Activated CD4-positive, alpha-beta T cell treated with anti-CD3 and anti-CD28 coated beads for 36 hours (primary cell): ENCODE results near the gene GLB1L. TPM values are rescaled to one million over a fixed set of nuclear protein-coding genes. Genes with fewer than 3 reads are reported as not detected.

Experiments
- ATAC-seq: fragments of 200-7000 bp; cut with Tn5 transposase; one replicate; pipeline ENCODE4 v1.10.0; 2021; ENCODE audit warnings: mild to moderate bottlenecking, moderate library complexity
- CTCF ChIA-PET: fragments of 350-600 bp; sonication (Branson Sonifier 250); formaldehyde crosslinking; loops from one replicate; lab custom pipeline; 2021; ENCODE audit warnings: antibody characterized with exemption; lab: Charles Lee
- POLR2A ChIA-PET: fragments of 350-600 bp; sonication (Branson Sonifier 250); formaldehyde crosslinking; loops from one replicate; lab custom pipeline; 2021; ENCODE audit warnings: antibody characterized with exemption, inconsistent platforms; lab: Charles Lee
- DNase-seq: peaks from one replicate; pipeline ENCODE4 v3.0.0-alpha.2; 2020
- H3K27ac Mint-ChIP-seq: one replicate; pipeline ENCODE4 v1.8.0; 2021; ENCODE audit warnings: mixed read lengths
- H3K27me3 Mint-ChIP-seq: one replicate; pipeline ENCODE4 v1.8.0; 2021; ENCODE audit warnings: mixed read lengths
- H3K36me3 Mint-ChIP-seq: one replicate; pipeline ENCODE4 v1.8.0; 2021; ENCODE audit warnings: low read depth, mixed read lengths
- H3K4me1 Mint-ChIP-seq: one replicate; pipeline ENCODE4 v1.8.0; 2021; ENCODE audit warnings: mixed read lengths
- H3K4me3 Mint-ChIP-seq: one replicate; pipeline ENCODE4 v1.8.0; 2021; ENCODE audit warnings: mild to moderate bottlenecking, moderate library complexity, mixed read lengths
- H3K9me3 Mint-ChIP-seq: one replicate; pipeline ENCODE4 v1.8.0; 2021; ENCODE audit warnings: low read depth, mixed read lengths
- intact Hi-C, 2 experiments: fragments of 100-400 bp; cut with DNase I in 1 of 2; cut with micrococcal nuclease in 1 of 2; formaldehyde crosslinking; loops; one replicate each; pipeline versions ENCODE4 v1.14.2 to v1.15.1; 2022 to 2024; cut with DNase I, micrococcal nuclease
- total RNA-seq, 2 experiments: library from RNA; stranded (reverse); gene quantifications; one replicate each; pipeline ENCODE4 v1.2.3, GENCODE V29; 2021

GLB1L gene
- total RNA-seq, 2 experiments from 2014 or later, result 2.7 to 4.2 TPM

GRCh38 chr2:219225350-219225749 is 19.9 kb downstream of the GLB1L start:
- H3K36me3 Mint-ChIP-seq, result peaks cover 63% of the 10 kb centered on the region
- intact Hi-C loops, result no loop called here
- H3K27me3 Mint-ChIP-seq, result no peaks in the 10 kb centered on the region
- DNase-seq (no peak), ATAC-seq (no peak)
- H3K9me3 Mint-ChIP-seq, result no peaks in the 10 kb centered on the region
- ChIA-PET CTCF (interaction anchor here (1.2 kb wide), 1 partner anchor 55 kb away, joined by 4 read pairs; no protein-coding TSS in a partner anchor), POLR2A (no interaction called here)
- H3K4me1 Mint-ChIP-seq, result peaks cover 17% of the 10 kb centered on the region
- H3K4me3 Mint-ChIP-seq, result no peak overlapping the region
- no peak overlapping the region for H3K27ac Mint-ChIP-seq

DNA sequence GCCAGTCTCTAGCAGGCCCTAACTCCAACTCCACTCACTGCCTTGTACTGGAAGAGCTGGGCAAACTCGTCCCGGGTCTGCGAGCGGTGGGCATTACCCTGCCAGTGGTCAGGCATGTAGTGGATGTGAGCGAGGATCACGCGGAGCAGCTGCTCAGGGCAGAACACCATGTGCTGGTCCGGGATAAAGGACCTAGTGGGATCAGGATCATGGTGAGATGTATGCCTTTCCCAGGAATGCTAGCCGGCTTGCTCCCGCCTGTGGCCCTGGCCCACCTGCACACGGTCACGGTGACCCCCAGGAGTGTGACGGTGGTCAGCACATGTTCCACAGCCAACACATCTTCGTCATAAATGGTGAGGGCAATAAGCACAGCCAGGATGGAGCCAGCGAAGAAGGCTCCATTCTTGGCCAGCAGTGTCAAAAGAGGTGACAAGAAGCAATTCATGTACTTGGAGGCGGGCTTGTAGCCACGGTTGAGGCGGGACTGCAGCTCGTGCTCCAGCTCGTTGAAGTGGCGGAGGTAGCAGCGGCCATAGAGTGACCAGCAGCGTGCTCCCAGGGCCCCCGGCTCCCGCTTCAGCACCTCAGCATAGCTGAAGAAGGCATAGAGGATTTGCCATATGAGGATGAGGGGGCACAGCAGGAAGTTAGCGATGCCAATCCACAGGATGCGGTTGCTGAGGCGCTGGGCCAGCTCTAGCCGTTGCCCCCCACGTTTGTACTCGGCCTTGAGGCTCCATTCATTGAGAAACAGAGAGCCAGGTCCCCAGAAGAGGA is 21.2 kb downstream of the GLB1L start:
- POLR2A ChIA-PET, result no interaction called here
- Mint-ChIP-seq H3K4me1 (peaks cover 27% of the 10 kb centered on the region), H3K9me3 (no peaks in the 10 kb centered on the region), H3K27ac (no peak overlapping the region), H3K4me3 (no peak overlapping the region), H3K27me3 (no peaks in the 10 kb centered on the region), H3K36me3 (peaks cover 67% of the 10 kb centered on the region)
- intact Hi-C loops, result no loop called here
- DNase-seq (no peak), ATAC-seq (no peak)
- CTCF ChIA-PET, result interaction anchor here (1.2 kb wide), 1 partner anchor 53 kb away, joined by 4 read pairs; no protein-coding TSS in a partner anchor

- peaks cover 23% of the 10 kb centered on the region for H3K4me1 Mint-ChIP-seq
- H3K27ac Mint-ChIP-seq, result no peak overlapping the region
- ATAC-seq (no peak), DNase-seq (no peak)
- POLR2A ChIA-PET, result no interaction called here
- no peaks in the 10 kb centered on the region for H3K27me3 Mint-ChIP-seq
- CTCF ChIA-PET, result interaction anchor here (0.7 to 2.4 kb wide), 5 partner anchors 51 to 187 kb away, joined by 3 to 7 read pairs (median 5); partner anchors contain the start of gene NHEJ1
- H3K36me3 Mint-ChIP-seq, result peaks cover 57% of the 10 kb centered on the region
- intact Hi-C loops, result no loop called here
- H3K4me3 Mint-ChIP-seq, result no peak overlapping the region
- H3K9me3 Mint-ChIP-seq, result no peaks in the 10 kb centered on the region
These were observed 23.2 kb downstream of the GLB1L start for GRCh38 chr2:219221957-219222518.

- intact Hi-C loops, result no loop called here
- no peak overlapping the region for H3K27ac Mint-ChIP-seq
- peaks cover 24% of the 10 kb centered on the region for H3K4me1 Mint-ChIP-seq
- no peak for ATAC-seq
- DNase-seq, result no peak
- no peaks in the 10 kb centered on the region for H3K27me3 Mint-ChIP-seq
- H3K9me3 Mint-ChIP-seq, result no peaks in the 10 kb centered on the region
- no peak overlapping the region for H3K4me3 Mint-ChIP-seq
- CTCF ChIA-PET, result interaction anchor here (0.6 to 2.8 kb wide), 4 partner anchors 23 to 61 kb away, joined by 3 to 15 read pairs (median 6); partner anchors contain the start of gene NHEJ1
- POLR2A ChIA-PET, result interaction anchor here (0.7 kb wide), 1 partner anchor 32 kb away, joined by 3 read pairs; the partner anchor contains the start of gene TUBA4B
- H3K36me3 Mint-ChIP-seq, result peaks cover 55% of the 10 kb centered on the region
These were observed 24.4 kb downstream of the GLB1L start for GRCh38 chr2:219220652-219221402.

DNA sequence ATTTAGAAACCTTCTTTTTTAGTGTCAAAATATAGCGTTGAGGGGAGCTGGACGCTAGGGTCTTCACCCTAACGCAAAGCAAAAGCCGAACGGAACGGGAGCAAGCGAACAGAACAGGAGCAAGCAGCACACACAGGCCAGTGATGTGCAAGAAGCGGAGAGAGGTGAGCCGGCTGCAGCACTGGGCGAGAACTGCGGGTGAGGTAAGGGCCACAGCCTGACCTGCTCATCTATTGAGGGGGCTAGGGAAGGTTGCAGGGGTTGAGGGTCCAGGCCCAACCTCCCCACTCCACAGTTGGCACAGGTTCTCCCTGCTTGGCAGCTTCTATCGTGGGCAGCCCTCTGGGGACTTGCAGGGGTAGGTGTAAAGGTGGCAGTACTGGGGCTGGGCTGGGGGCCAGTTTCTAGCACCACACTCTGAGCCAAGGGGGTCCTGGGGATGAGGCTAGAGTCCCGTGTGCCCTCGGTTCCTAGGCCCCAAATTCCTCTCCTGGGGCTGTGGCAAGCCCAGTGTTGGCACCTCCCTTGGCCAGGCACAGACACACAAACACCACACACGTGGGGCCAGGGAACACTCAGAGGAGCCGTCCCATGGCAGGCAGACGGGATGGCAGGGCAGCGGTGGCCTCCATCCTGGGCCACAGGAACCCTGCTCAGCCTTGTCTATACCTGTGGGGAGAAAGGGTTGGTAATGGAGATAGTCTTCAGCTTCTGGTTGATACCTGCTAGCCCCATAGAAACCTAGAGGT is 25.3 kb downstream of the GLB1L start:
- ChIA-PET POLR2A (interaction anchor here (0.7 to 2.8 kb wide), 2 partner anchors 13 to 33 kb away, joined by 3 to 8 read pairs; partner anchors contain the start of genes TUBA4B and ZFAND2B), CTCF (interaction anchor here (0.7 to 2.8 kb wide), 7 partner anchors 10 to 340 kb away, joined by 3 to 15 read pairs (median 7); partner anchors contain the start of genes ANKZF1, ATG9A, CNPPD1 and NHEJ1)
- no peak overlapping the region for H3K27ac Mint-ChIP-seq
- H3K36me3 Mint-ChIP-seq, result peaks cover 48% of the 10 kb centered on the region
- no peaks in the 10 kb centered on the region for H3K9me3 Mint-ChIP-seq
- H3K4me3 Mint-ChIP-seq, result no peak overlapping the region
- no peak for ATAC-seq
- intact Hi-C loops, result loop anchor here (1.0 to 2.0 kb wide), 5 partner anchors 9 to 75 kb away; partner anchors contain the start of genes ANKZF1 (in 2 of the 2), ATG9A (in 2 of the 2), DNAJB2 (in 1 of the 2) and NHEJ1 (in 1 of the 2)
- no peak for DNase-seq
- peaks cover 24% of the 10 kb centered on the region for H3K4me1 Mint-ChIP-seq
- no peaks in the 10 kb centered on the region for H3K27me3 Mint-ChIP-seq

DNA sequence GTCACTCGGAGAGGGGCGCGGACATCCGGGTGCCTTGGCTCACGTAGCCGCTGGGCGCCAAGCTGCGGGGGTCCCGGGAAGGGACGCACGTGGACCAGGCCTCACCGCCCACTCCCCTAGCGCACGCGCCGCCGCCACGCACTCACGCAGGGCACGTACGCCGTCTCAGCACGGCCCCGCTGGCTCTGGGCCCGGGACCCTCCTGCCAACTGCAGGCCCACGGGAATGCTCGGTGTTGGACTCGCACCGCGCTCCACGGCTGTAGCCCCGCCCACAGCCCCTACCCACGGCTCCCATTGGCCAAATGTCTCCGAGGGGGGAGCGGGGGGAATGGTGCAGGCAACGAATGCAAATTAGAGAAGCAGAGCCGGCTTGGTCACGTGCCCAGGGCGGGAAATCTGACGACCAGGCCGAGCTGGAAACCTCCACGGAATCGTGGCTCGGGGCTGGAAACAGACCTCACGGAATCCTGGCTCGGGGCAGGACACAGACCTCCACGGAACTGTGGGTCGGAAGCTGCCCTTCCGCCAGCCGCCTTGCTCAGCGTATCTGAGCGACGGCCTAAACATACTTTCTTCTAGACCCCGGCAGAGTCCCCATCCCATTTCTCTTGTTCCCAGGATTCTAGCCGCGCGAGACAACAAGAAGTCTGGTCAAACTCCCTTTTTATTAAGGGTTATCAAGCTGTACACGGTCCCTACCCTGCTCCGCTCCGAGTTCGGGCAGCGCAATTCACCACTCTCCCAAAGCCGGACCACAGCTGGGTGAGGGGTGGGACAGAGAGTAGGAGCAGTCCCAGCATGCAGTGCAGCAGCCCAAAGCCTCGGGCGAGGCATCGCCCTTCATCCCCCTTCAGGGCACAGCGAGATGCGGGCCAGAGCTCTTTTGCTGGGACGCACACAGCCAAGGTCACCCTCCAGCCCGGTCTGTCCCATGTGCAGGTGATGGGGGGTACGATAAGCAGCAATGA is 26.2 kb downstream of the GLB1L start, which contains the start of gene ABCB6:
ABCB6 (minus strand) TSS at position 227 of the 970 bp plus-strand sequence. CDS start 285 bp downstream, outside the sequence.
- no peaks in the 10 kb centered on the region for H3K27me3 Mint-ChIP-seq

DNA sequence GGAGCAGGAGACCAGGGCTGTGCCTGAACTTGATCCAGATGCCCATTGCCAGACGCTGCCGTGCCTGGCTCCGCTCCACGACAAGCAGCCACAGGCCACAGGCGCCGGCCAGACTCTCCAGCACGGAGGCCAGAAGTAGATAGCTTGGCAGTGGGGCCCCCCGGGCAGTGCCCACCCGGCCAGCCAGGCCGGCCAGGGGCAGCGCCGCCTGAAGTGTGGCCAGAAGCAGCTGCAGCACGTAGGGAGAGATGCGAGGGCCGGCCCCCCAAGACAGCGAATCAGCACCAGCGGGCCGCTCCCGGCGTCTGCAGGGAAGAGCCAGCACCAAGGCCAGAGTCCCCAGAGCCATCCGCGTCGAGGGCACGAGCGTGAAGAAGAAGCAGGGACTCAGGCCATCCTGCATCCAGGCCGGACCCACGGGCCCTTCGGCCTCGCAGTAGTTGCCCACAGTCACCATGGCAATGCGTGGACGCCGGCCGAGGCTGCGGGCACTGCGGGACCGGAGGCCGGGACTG is 27.0 kb downstream of the GLB1L start:
- CTCF ChIA-PET, result interaction anchor here (0.6 to 3.0 kb wide), 12 partner anchors 9 to 948 kb away, joined by 3 to 15 read pairs (median 6); partner anchors contain the start of genes AAMP, ANKZF1, ATG9A and CNPPD1
- peak; percentile 64 for DNase-seq
- intact Hi-C loops, result loop anchor here (1.0 to 2.0 kb wide), 7 partner anchors 12 to 77 kb away; partner anchors contain the start of genes DNAJB2 (in 2 of the 2), NHEJ1 (in 2 of the 2) and ZFAND2B (in 1 of the 2)
- Mint-ChIP-seq H3K27me3 (no peaks in the 10 kb centered on the region), H3K27ac (peak overlapping the region; percentile 74), H3K36me3 (peaks cover 40% of the 10 kb centered on the region), H3K4me3 (peak overlapping the region; percentile 83), H3K4me1 (peaks cover 24% of the 10 kb centered on the region), H3K9me3 (no peaks in the 10 kb centered on the region)
- POLR2A ChIA-PET, result interaction anchor here (0.6 to 2.8 kb wide), 6 partner anchors 9 to 36 kb away, joined by 3 to 8 read pairs (median 4); partner anchors contain the start of genes GLB1L, STK16, TUBA4A and ZFAND2B
- peak; percentile 42 for ATAC-seq

More for the DNA sequence above, 26.2 kb downstream of the GLB1L start, which contains the start of gene ABCB6:
- Mint-ChIP-seq H3K27ac (peak within 1 kb of the TSS; percentile 74), H3K9me3 (no peaks in the 10 kb centered on the region), H3K4me3 (peak within 1 kb of the TSS; percentile 83), H3K4me1 (peaks cover 24% of the 10 kb centered on the region), H3K36me3 (peaks cover 45% of the 10 kb centered on the region)
- ChIA-PET POLR2A (interaction anchor here (1.0 to 2.8 kb wide), 4 partner anchors 10 to 33 kb away, joined by 3 to 8 read pairs (median 4); partner anchors contain the start of genes GLB1L, STK16 and ZFAND2B), CTCF (interaction anchor here (0.6 to 3.0 kb wide), 12 partner anchors 11 to 949 kb away, joined by 3 to 15 read pairs (median 6); partner anchors contain the start of genes AAMP, ANKZF1, ATG9A and CNPPD1)
- ATAC-seq (peak; percentile 89), DNase-seq (peak; percentile 94)
- intact Hi-C loops, result loop anchor here (1.0 to 2.0 kb wide), 9 partner anchors 10 to 76 kb away; partner anchors contain the start of genes ANKZF1 (in 2 of the 2), ATG9A (in 2 of the 2), DNAJB2 (in 2 of the 2) and NHEJ1 (in 2 of the 2)

DNA sequence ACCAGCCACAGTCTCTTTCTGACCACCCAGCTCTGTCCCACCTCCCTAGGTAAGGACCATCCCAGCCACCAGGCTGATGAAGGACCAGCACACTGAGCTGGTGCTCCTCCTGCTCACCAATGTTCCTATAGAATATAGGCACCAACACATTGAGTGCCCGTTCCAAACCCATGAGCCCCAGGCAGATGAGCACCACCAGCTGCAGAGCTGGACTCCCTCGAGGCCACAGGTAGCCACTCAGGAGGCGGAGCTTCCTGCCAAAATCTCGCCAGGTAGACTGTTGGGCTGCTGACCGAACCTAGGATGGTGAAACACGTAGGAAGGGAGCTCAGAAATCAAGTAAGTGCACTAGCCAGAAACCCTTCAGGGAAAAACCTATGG is 28.7 kb downstream of the GLB1L start:
- DNase-seq (no peak), ATAC-seq (no peak)
- H3K27me3 Mint-ChIP-seq, result no peaks in the 10 kb centered on the region
- peak overlapping the region; percentile 39 for H3K4me3 Mint-ChIP-seq
- no peak overlapping the region for H3K27ac Mint-ChIP-seq
- intact Hi-C loops, result no loop called here
- POLR2A ChIA-PET, result interaction anchor here (0.6 kb wide), 1 partner anchor 16 kb away, joined by 3 read pairs; no protein-coding TSS in a partner anchor
- peaks cover 37% of the 10 kb centered on the region for H3K36me3 Mint-ChIP-seq
- CTCF ChIA-PET, result interaction anchor here (0.5 to 3.0 kb wide), 9 partner anchors 10 to 422 kb away, joined by 3 to 15 read pairs (median 4); partner anchors contain the start of gene ZFAND2B
- H3K4me1 Mint-ChIP-seq, result peaks cover 27% of the 10 kb centered on the region
- H3K9me3 Mint-ChIP-seq, result no peaks in the 10 kb centered on the region
